Activated CD8-positive, alpha-beta memory T cell treated with anti-CD3 and anti-CD28 coated beads for 24 hours (primary cell): ENCODE data around the gene RPUSD1.

ENCODE experiments used
- DNase-seq: peaks from one replicate; pipeline ENCODE4 v3.0.0-alpha.2; 2020

Gene RPUSD1

GRCh38 chr16:818132-818531, 30.0 kb upstream of the RPUSD1 start:
- no peak for DNase-seq

DNA sequence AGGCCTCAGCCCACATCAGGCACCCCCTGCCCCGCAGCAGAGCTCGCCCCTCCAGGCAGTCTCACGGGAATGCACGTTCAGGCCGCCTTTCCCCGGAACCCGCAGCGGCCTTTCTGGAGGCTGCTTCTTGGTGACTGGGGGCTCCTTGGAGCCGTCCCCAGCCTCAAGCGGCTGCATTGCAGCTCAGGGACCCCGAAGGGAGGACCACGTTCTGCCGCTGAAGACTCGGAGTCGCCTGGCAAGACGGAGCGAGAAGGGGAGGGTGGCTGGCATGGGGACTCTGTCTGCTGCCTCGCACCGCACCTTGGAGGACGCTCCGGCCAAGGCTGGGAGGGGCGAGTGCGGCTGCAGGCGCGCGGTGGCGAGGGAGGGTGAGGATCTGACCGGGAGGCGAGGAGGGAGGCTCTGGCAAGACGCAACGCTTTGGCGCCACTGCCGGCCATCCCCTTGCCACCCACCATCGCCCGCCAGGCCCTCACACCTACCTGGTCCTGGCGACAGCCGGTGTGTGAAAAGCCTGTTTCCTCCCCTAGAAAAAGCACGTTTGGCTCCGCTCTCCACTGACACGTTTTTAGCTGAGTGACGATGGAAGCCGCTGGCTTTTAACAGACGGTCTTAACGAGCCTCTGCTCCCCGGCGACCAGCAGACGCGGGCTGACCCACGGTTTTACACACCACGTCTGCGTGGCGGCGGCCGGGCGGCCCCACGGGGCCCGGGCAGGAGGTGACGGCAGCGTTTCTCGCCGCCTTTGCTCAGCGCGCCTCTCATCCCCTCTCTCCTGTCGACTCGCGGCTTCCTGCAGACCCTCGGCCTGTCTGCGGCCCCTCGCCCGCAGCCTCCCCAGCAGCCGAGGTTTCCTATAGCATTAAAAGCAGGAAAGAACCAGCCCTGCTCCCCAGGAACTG, 29.1 kb upstream of the RPUSD1 start:
- DNase-seq: no peak

DNA sequence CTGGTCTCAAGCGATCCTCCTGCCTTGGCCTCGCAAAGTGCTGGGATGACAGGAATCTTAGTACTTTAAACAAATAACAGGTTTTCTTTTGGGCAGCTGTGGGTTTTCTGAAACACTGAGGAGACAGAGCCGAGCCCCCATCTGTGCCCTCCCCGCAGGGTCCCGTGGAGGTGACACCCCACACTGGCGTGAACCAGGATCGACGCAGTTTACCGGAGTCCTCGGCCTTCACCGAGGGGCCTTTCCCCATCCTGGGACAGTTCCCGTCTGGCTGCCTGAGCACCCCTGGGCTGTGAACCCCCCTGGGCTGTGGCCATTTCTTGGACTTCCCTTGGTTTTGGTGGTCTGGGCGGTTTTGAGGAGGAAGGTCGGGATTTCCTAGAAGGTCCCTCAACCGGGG, 27.7 kb upstream of the RPUSD1 start:
- DNase-seq: no peak

- no peak for DNase-seq
These were observed 26.8 kb upstream of the RPUSD1 start for GRCh38 chr16:814974-815373.

DNA sequence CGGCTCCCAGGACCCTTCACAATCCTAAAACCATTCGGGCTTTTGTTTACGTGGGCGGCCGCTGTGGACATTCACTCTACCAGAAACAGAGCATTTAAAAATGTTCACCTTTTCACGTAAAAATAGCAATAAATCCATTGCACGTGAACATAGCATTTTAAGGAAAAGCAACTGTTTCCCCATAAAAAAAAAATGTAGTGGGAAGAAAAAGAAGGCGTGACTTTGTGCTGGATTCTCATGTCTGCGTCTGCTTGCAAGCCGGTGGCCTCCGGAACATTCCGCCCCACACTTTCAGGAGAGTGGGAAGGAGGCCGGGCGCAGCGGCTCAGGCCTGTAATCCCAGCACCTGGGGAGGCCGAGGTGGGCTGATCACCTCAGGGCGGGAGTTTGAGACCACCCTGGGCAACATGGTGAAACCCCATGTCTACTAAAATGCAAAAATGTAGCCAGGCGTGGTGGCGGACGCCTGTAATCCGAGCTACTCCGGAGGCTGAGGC, 25.8 kb upstream of the RPUSD1 start:
- DNase-seq: no peak

GRCh38 chr16:813204-813915, 25.2 kb upstream of the RPUSD1 start:
- DNase-seq: peak; percentile 86

GRCh38 chr16:808085-808386, 19.9 kb upstream of the RPUSD1 start:
- DNase-seq: no peak

DNA sequence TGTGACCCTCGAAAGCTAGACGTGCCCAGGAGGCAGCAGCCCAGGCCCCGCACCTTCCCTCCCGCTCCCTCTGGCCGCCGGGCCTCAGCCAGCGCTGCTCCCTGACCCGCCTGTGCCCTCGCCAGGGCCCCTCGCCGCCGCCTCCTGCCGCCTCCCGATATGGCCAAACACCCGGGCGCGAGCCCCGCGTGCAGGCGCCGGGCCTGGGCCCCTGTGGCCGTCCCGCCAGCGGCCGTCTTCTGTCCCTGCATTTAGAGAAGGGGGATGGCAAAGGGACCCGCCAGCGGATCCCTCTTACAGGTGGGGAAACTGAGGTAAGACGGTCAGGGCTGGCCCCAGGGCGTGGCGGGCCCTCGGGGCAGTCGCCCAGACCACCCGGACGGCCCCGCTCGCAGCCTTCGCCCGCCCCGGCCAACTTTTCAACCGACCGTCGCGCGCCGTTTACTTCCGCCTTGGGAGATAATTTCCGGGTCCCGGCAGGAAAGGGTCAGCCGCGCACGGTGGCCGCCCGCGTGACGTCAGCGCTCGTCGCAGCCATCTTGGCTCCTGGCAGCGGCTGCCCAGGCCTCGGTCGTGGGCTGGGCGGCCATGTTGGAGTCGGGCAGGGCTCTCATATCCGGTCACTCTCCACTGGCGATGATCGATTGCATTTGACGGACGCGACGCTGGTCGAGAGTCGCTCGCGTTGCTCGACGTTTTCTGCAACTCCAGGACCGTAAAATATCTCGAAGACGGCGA, 19.3 kb upstream of the RPUSD1 start:
- DNase-seq: peak; percentile 93

DNA sequence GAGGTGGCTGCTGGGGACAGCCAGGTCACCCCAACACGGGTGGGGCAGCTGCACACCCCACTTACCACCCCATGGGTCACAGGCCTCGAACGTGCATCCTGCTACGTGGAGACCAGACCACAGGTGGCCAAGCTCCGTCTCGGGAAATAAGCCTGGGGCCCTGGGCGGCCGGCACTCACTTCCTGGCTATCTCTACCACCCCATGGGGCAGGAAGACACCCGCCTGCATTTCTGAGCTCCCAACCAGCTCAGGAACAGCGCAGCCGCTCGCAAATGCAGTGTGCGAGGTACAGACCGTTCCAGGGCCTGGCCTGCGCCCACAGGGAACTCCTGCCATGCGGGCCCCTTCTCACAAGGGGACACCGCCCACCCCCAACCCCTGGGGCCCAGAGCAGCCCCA, 17.3 kb upstream of the RPUSD1 start:
- no peak for DNase-seq

- DNase-seq: no peak
These were observed 16.2 kb upstream of the RPUSD1 start for GRCh38 chr16:804193-805048.

GRCh38 chr16:803754-804080, 15.5 kb upstream of the RPUSD1 start:
- no peak for DNase-seq

GRCh38 chr16:802914-803753, 15.0 kb upstream of the RPUSD1 start:
- DNase-seq: no peak

- no peak for DNase-seq
These were observed 14.3 kb upstream of the RPUSD1 start for GRCh38 chr16:802461-802860.

DNA sequence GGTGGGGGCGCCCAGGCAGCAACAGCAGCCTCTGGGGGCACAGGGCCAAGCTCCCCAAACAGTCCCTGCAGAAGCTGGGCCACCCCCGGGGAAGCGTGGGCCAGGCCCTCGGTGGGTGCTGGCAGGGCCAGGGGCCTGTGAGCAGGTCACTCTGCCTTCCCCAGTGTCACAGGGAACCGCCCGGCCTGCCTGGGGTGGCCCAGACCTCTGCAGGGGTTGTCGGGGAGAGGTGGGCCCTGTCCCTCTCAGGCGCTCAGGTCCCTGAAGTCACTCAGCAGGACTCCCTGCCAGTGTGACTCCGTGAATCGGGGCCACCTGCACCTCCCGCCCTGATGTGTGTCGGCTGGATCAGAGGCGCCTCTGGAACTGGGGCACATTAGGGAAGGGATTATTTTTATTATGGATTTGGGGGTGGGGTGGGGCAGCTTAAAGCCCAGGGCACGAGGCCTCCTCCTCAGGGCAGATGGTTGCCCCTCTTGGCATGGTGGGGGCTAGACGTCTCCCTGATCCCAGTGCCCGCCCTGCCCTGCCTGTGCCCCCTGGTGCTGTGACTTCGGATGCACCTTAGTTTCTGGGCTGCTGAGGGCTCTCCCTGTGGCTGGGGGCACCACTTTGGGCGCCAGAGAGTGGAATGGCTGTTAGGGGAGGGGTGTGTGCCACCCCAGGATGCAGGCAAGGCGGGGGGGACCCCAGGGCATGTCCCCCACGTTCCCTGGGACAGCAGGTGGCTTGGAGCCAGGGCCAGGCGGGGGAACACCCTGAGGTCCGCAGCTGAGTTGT, 13.6 kb upstream of the RPUSD1 start:
- no peak for DNase-seq

DNA sequence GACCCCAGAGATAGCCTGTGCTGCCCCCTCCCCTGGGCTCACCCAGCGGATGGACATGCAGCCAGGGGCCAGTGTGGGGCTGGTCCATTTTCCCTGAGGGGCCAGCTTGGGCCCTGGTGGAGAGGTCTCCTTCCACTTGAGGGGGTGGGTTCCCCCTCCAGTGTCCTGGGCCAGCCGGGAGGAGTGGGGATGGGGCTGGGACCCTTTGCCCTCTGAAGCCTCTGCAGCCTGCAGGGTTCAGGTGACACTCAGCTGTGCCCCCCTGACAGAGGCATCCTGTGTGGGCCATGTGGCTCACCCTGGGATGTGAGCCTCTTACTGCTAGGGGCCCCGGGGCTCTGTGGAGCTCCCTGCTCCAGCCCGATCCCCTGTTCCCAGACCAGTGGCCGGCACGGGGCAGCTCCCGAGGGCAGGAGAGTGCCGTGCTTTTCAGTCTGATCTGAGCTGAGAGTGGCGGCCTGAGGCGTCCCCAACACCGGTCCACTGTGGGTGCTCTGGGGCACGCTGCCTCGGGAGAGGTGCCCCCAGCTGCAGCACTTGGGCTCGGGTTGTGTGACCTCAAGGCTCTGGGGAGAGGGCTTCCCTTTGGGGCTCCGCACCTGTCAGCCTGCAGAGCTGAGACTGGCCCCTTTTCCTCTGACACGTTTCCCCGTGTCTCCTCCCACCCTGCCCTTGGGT, 12.8 kb upstream of the RPUSD1 start:
- no peak for DNase-seq

- DNase-seq: no peak
These were observed 12.0 kb upstream of the RPUSD1 start, which contains the start of gene GNG13 for GRCh38 chr16:799948-800833. TSS of gene GNG13 (minus strand) at chr16:800734. CDS start at chr16:799077, 1,657 bp downstream.

- DNase-seq: no peak
These were observed 11.1 kb upstream of the RPUSD1 start for GRCh38 chr16:799111-799947.

GRCh38 chr16:798666-799065, 10.5 kb upstream of the RPUSD1 start:
- DNase-seq: no peak
